NCI-H69 (cell line): ENCODE data around the gene DSCAM.

Source experiments
- DNase-seq: peaks from one replicate; lab custom pipeline; 2025; lab: John Stamatoyannopoulos, UW

Gene DSCAM

GRCh38 chr21:40707656-40708244, 139.2 kb downstream of the DSCAM start:
- no peak for DNase-seq

DNA sequence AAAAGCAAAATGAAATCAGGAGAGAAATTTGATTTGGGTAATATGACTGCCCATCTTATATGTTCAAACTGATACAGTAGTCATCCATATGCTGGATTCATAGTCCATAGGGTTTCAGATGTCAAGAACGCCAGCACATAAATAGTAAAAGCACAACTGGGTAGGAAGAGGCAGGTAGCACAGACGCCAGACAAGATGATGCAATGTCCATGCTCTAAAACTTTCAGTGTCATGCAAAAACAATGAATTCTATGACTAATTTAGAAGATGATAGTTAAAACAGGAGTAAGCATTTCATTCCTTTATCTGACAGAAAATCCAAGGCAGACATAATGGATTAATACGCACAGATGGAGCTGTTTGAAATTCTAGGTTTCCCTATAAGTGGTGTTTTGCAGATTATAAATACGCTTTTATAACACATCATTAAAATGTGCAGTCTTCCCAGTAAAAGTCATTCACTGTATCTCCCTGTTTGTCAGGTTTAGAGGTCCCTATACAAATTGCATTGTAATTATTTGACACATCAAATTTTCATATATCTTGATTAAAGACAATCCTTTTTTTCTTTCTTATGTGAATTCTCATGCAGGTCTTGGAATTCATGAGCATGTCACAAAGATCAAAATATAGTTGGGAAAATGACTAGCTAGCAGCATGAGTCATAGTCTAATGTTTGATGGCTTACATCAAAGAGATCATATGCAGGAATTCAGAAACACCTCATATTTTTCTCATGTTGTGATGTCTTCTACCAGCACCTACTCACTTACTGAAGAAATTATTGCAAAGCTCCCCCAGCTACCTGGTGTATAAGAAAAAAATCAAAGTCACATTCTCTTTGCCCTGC, 139.9 kb downstream of the DSCAM start:
- DNase-seq: peak; percentile 21

GRCh38 chr21:40706176-40706575, 140.8 kb downstream of the DSCAM start:
- DNase-seq: no peak

GRCh38 chr21:40704141-40704540, 142.8 kb downstream of the DSCAM start:
- no peak for DNase-seq

GRCh38 chr21:40699366-40699765, 147.6 kb downstream of the DSCAM start:
- DNase-seq: no peak

DNA sequence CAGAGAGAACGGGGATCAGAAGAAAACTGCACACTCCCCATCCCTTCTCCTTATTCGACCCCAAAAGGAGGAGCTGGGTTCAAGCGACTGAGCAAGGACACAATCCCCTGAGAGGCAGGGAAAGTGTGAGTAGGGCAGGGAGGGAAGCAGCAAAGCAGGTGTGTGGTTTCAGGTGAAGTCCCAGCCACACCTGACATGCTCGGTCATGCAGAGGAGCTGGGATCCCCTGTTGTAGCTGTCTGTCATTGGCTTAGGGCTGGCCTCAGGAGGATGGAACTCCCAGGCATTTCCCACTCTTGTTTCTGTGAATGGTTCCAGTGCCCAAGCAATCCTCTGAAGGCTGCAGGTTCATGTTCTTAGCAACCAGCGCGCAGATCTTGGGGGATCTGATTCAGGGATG, 150.7 kb downstream of the DSCAM start:
- DNase-seq: peak; percentile 35

DNA sequence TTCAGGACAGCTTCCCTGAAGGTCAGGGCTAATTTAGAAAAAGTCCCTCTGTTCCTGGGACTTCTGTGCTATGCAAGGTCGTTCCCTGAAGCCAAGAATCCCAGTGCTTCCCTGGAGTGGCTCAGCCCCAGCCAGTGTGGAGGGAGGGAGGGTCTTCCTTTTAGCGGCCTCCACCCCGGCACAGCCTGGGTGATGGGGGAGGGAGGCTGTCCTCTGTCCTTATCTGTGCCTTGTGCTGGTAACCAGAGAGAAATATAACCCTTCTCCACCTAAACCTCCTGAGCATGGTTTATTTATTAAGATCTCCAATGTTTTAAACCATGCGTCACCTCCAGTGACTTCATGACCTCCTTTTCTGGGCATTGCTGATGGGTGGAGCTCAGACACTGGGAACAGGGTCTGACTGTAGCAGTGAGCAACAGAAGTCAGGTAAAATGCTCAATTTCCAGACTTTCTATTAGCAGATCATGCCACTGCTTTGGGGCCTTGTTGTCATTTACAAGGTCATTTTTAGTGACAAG, 157.1 kb downstream of the DSCAM start:
- DNase-seq: peak; percentile 36

- no peak for DNase-seq
Measured at GRCh38 chr21:40689217-40689616, 157.7 kb downstream of the DSCAM start.

DNA sequence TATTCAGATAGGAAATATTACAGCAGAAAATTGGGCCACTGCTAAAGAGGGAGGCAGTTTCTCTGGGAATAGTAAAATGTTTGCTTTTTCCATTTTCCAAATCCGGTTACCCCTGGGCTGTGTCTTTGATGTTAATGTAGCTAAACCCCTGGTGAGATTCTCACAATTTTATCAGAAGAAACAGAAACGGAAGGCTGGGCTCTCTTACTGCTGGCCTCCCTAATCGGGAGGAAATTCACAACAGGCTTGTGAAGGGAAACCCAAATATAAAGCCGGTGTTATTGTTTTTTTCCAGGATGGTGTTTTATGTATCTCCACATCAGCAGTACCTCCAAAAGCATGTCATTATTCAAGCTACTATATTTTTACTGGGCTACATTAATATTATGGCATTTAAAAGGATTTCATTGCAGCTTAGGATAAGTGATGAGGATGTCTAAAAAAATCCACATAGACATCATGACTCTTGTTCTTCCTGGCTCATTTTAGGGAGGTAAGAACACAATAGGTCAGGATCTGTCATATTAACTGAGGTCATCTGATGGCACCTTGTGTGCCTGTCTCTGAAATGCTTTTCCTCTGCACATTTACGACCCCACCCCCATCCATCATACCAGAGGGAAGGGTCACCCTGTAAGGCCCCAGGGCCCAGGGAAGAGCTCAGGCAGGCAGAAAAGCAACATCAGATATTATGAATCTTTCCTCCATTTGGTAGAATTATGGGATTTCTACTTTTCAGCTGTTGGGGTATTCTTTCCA, 158.7 kb downstream of the DSCAM start:
- peak; percentile 34 for DNase-seq

DNA sequence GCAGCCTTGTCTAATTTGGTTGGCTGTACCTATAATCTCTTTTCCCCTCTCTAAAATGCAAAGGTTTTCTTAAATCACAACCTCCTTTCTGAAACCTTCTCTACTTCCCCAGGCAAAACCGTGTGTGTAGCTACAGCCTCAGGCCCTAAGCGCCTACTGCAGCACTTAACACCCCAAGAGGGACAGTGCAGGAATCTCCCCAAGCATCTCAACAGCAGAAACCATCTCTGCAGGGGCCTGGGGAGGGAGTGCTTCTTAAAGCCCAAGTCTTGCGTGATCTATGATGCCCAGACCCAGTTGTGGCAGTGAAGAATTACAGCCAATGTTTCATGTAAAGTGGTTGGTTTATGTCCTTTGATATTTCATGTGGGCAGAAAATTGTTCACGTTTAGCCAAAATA, 159.3 kb downstream of the DSCAM start:
- DNase-seq: peak; percentile 86

DNA sequence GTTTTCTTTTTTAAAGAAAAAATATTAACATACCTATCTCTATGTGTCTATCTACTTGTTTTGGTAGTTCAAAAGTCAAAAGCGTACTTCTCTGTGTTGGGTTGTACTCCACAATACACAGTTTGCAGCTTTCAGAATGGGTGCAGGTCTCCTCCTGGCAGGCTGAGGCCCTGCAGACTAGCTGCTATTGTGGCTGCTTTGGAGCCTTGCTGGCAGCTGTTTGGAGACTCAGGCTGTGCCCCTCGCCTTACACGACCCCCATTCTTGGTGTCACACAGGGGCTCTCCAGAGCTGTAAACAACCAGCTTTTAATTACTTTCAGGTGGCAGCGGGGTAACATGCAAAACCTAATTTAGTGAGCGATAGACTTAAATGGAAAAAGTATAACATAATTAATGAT, 160.4 kb downstream of the DSCAM start:
- peak; percentile 67 for DNase-seq

GRCh38 chr21:40685141-40685540, 161.8 kb downstream of the DSCAM start:
- peak; percentile 77 for DNase-seq

- peak; percentile 38 for DNase-seq
Measured at GRCh38 chr21:40684726-40685125, 162.2 kb downstream of the DSCAM start.

GRCh38 chr21:40683349-40683748, 163.6 kb downstream of the DSCAM start:
- DNase-seq: no peak

- DNase-seq: peak; percentile 83
Measured at GRCh38 chr21:40681164-40681859, 165.6 kb downstream of the DSCAM start.

- peak; percentile 85 for DNase-seq
Measured at GRCh38 chr21:40680311-40680710, 166.6 kb downstream of the DSCAM start.

DNA sequence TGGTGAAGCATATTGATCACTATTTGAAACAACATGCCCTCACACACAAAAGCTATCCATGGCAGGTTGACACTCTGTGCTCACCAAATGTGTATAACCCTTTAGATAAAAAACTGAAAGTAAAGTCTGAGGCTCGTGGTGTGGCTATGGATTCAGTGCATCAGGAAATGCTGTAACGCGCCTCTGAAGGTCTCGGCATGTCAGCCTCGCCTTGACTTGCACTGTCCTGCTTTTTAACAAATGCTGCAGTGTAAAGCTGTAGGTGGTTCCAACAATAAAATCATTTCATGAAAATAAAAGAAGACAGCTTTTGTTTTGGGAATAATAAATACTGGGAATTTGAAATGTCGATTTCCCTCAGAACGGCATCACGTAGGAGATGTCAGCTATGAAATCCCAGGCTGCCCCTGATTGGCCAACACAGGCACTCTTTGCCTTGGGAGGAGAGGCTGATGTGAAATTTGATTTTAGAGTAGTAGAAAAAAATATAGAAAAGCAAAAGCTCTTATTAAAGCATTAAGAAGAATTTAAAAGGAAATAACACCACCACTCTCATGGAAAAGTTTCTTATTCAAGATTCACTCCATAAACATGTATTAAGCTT, 168.2 kb downstream of the DSCAM start:
- DNase-seq: no peak

DNA sequence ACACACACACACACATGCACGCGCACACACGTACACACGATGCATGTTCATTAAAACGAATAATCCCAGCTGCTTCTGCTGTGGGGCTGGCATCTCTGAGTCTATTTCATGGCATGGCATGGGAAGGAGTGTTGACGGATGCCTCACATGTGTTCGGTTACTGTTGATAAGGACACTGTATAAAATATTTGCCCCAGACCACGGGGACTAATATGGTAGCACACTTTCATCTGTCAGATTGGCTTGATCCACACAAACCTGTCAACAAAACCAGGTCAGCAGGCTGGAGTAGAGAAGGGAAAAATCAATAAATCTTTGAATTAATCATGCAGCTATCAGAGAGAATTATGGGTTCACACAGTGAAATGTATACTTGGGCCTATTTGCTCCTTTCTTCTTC, 171.9 kb downstream of the DSCAM start:
- no peak for DNase-seq

- no peak for DNase-seq
Measured at GRCh38 chr21:40672602-40673001, 174.4 kb downstream of the DSCAM start.

DNA sequence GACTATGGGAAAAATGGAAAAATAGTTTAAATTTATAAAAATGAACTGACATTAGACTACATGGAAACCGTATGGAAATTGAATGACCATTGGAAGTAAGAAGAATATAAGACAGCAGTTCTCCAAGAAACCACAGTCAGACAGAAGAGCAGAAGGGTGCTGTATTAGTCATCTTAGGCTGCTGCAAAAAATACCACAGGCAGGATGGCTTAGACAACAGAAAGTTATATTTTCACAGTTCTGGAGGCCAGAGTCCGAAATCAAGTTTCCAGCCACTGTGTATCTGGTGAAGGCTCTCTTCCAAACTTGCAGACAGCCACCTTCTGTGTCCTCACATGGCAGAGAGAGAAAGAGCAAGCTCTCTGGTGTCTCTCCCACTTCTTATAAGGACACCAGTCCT, 175.2 kb downstream of the DSCAM start:
- DNase-seq: no peak

GRCh38 chr21:40668555-40669275, 178.2 kb downstream of the DSCAM start:
- peak; percentile 29 for DNase-seq
